IMR-90 (cell line): ENCODE data around the gene NFKB1. TPM values are rescaled to one million over a fixed set of nuclear protein-coding genes. Genes with fewer than 3 reads are reported as not detected.

Experiments used
- ATAC-seq: fragments of 200-7000 bp; cut with Tn5 transposase; 2 replicates; pipeline ENCODE4 v1.9.1; 2020; ENCODE audit warnings: low read depth, mild to moderate bottlenecking, moderate library complexity
- BruUV-seq: library from RNA; stranded (reverse); fragments of 400-500 nt; replicated peaks from 2 replicates; lab custom pipeline; 2021; lab: Mats Ljungman, UMichigan
- CTCF ChIA-PET: fragments of 300-600 bp; formaldehyde crosslinking; extraction: SDS; loops from one replicate; lab custom pipeline; 2021; ENCODE audit warnings: antibody characterized with exemption; lab: Yijun Ruan, JAX
- POLR2A ChIA-PET: fragments of 300-600 bp; sonication (Branson Sonifier 250); formaldehyde crosslinking; loops from one replicate; lab custom pipeline; 2022; ENCODE audit warnings: antibody characterized with exemption; ENCODE audit not compliant: unreplicated experiment; lab: Charles Lee
- DNase-seq: peaks from one replicate; pipeline ENCODE4 v3.0.0; 2013
- H2AFZ ChIP-seq: replicated peaks from 2 replicates; pipeline ENCODE3; 2013; ENCODE audit warnings: low read length, mild to moderate bottlenecking; ENCODE audit not compliant: poor library complexity
- H2AK5ac ChIP-seq: 2 replicates; pipeline ENCODE4 v1.6.1; 2013; ENCODE audit warnings: low read depth, low read length, inconsistent platforms
- H2AK9ac ChIP-seq: replicated peaks from 2 replicates; pipeline ENCODE3; 2013; ENCODE audit warnings: mild to moderate bottlenecking, low read depth, low read length, moderate library complexity; ENCODE audit not compliant: poor library complexity
- H2BK120ac ChIP-seq: 2 replicates; pipeline ENCODE4 v1.6.1; 2013; ENCODE audit warnings: low read depth, low read length, inconsistent platforms
- H2BK15ac ChIP-seq: 3 replicates; pipeline ENCODE4 v1.6.1; 2013; ENCODE audit warnings: low read depth, low read length, inconsistent platforms
- H2BK20ac ChIP-seq: 2 replicates; pipeline ENCODE4 v1.6.1; 2013; ENCODE audit warnings: low read depth, mild to moderate bottlenecking, inconsistent platforms, low read length, moderate library complexity
- H2BK5ac ChIP-seq: 2 replicates; pipeline ENCODE4 v1.6.1; 2013; ENCODE audit warnings: mild to moderate bottlenecking, low read depth, low read length, inconsistent platforms; ENCODE audit not compliant: poor library complexity, severe bottlenecking
- H3K14ac ChIP-seq: replicated peaks from 2 replicates; pipeline ENCODE4 v1.6.1; 2013; ENCODE audit warnings: low read depth, low read length, inconsistent platforms
- H3K18ac ChIP-seq: 2 replicates; pipeline ENCODE4 v1.6.1; 2013; ENCODE audit warnings: low read depth, low read length, control low read depth
- H3K23ac ChIP-seq: 2 replicates; pipeline ENCODE4 v1.6.1; 2013; ENCODE audit warnings: low read depth, low read length, inconsistent platforms
- H3K27ac ChIP-seq: 2 replicates; pipeline ENCODE4 v1.5.1; 2013; ENCODE audit warnings: mild to moderate bottlenecking, control low read depth, low read length; ENCODE audit not compliant: insufficient read depth
- H3K27me3 ChIP-seq: 2 replicates; pipeline ENCODE4 v1.6.1; 2013; ENCODE audit warnings: low read length; ENCODE audit not compliant: control insufficient read depth, insufficient read depth
- H3K36me3 ChIP-seq: 2 replicates; pipeline ENCODE4 v1.6.1; 2013; ENCODE audit warnings: low read length, mixed read lengths; ENCODE audit not compliant: control insufficient read depth, insufficient read depth
- H3K4ac ChIP-seq: 2 replicates; pipeline ENCODE4 v1.6.1; 2013; ENCODE audit warnings: low read depth, low read length, inconsistent platforms
- H3K4me1 ChIP-seq: 2 replicates; pipeline ENCODE4 v1.6.1; 2013; ENCODE audit warnings: low read length, mixed read lengths; ENCODE audit not compliant: control insufficient read depth, insufficient read depth
- H3K4me2 ChIP-seq: 2 replicates; pipeline ENCODE4 v1.6.1; 2013; ENCODE audit warnings: low read depth, mild to moderate bottlenecking, control low read depth, low read length, moderate library complexity
- H3K4me3 ChIP-seq: 2 replicates; pipeline ENCODE4 v1.5.1; 2013; ENCODE audit warnings: low read depth, mild to moderate bottlenecking, control low read depth, low read length, moderate library complexity; ENCODE audit not compliant: insufficient read depth
- H3K56ac ChIP-seq: 2 replicates; pipeline ENCODE4 v1.6.1; 2013; ENCODE audit warnings: low read length, inconsistent platforms; ENCODE audit not compliant: insufficient read depth; ENCODE audit errors: extremely low read depth
- H3K79me1 ChIP-seq, 2 experiments: 2 replicates each; pipeline ENCODE4 v1.6.1; 2013; ENCODE audit warnings: low read length in 2 of 2, inconsistent platforms in 1 of 2, low read depth in 1 of 2
- H3K9ac ChIP-seq: 2 replicates; pipeline ENCODE4 v1.6.1; 2013; ENCODE audit warnings: low read depth, low read length, control low read depth
- H3K9me1 ChIP-seq: 2 replicates; pipeline ENCODE4 v1.6.1; 2013; ENCODE audit warnings: low read length, inconsistent platforms; ENCODE audit not compliant: insufficient read depth
- H3K9me3 ChIP-seq: 2 replicates; pipeline ENCODE4 v1.6.1; 2013; ENCODE audit warnings: low read length; ENCODE audit not compliant: control insufficient read depth, insufficient read depth
- H4K20me1 ChIP-seq: 2 replicates; pipeline ENCODE4 v1.6.1; 2013; ENCODE audit warnings: low read length, inconsistent platforms; ENCODE audit not compliant: insufficient read depth
- H4K5ac ChIP-seq: 2 replicates; pipeline ENCODE4 v1.6.1; 2013; ENCODE audit warnings: mild to moderate bottlenecking, low read depth, low read length, control low read depth
- H4K8ac ChIP-seq, 2 experiments: 2 replicates each; pipeline ENCODE4 v1.6.1; 2013; ENCODE audit warnings: low read depth in 2 of 2, low read length in 2 of 2, control low read depth in 1 of 2, inconsistent platforms in 1 of 2
- H4K91ac ChIP-seq: 2 replicates; pipeline ENCODE4 v1.6.1; 2013; ENCODE audit warnings: low read depth, low read length, inconsistent platforms; ENCODE audit not compliant: insufficient read depth
- BHLHE40 ChIP-seq: fragments of 150-350 bp; IDR thresholded peaks from 2 replicates; pipeline ENCODE4 v1.6.1; 2016; ENCODE audit warnings: mild to moderate bottlenecking, low read depth, low read length
- CEBPB ChIP-seq: IDR thresholded peaks from 2 replicates; pipeline ENCODE4 v1.6.1; 2012; ENCODE audit warnings: low read depth, low read length, improper control_type of control experiment
- CHD1 ChIP-seq: IDR thresholded peaks from 2 replicates; pipeline ENCODE4 v1.6.1; 2012; ENCODE audit warnings: low read depth, low read length, improper control_type of control experiment
- FOS ChIP-seq: fragments of 150-350 bp; IDR thresholded peaks from 2 replicates; pipeline ENCODE4 v1.6.1; 2016; ENCODE audit warnings: low read depth, low read length
- MAFK ChIP-seq: IDR thresholded peaks from 2 replicates; pipeline ENCODE4 v1.6.1; 2012; ENCODE audit warnings: low read depth, low read length, improper control_type of control experiment
- MAZ ChIP-seq: IDR thresholded peaks from 2 replicates; pipeline ENCODE4 v1.6.1; 2012; ENCODE audit warnings: low read depth, mild to moderate bottlenecking, low read length, improper control_type of control experiment, moderate library complexity, borderline replicate concordance
- MXI1 ChIP-seq: IDR thresholded peaks from 2 replicates; pipeline ENCODE4 v1.6.1; 2012; ENCODE audit warnings: low read depth, mild to moderate bottlenecking, low read length, moderate library complexity, borderline replicate concordance
- NFE2L2 ChIP-seq: fragments of 150-350 bp; IDR thresholded peaks from 2 replicates; pipeline ENCODE4 v1.6.1; 2016; ENCODE audit warnings: low read depth, mild to moderate bottlenecking, low read length
- POLR2A ChIP-seq: IDR thresholded peaks from 2 replicates; pipeline ENCODE4 v1.6.1; 2012; ENCODE audit warnings: mild to moderate bottlenecking, low read depth, low read length
- RAD21 ChIP-seq: IDR thresholded peaks from 2 replicates; pipeline ENCODE4 v1.6.1; 2012; ENCODE audit warnings: low read length, improper control_type of control experiment
- RCOR1 ChIP-seq: IDR thresholded peaks from 2 replicates; pipeline ENCODE4 v1.6.1; 2012; ENCODE audit warnings: mild to moderate bottlenecking, low read length, improper control_type of control experiment; ENCODE audit not compliant: insufficient replicate concordance
- RFX5 ChIP-seq: IDR thresholded peaks from 2 replicates; pipeline ENCODE4 v1.8.0; 2012; ENCODE audit warnings: low read depth, mild to moderate bottlenecking, low read length, moderate library complexity
- SMC3 ChIP-seq: fragments of 150-350 bp; IDR thresholded peaks from 2 replicates; pipeline ENCODE4 v1.6.1; 2016; ENCODE audit warnings: low read depth, mild to moderate bottlenecking, antibody characterized with exemption, low read length, moderate library complexity
- WGBS, 2 experiments: methylation state at CpG; one replicate each; pipeline versions ENCODE4 v1.1.5 to v1.1.7; 2013; ENCODE audit warnings: missing lambda C conversion rate in 2 of 2; ENCODE audit not compliant: insufficient read length in 1 of 2; ENCODE audit errors: extremely low coverage in 2 of 2; 5-methylcytosine and 5-hydroxymethylcytosine counted together
- dilution Hi-C: fragments of 300-500 bp; cut with HindIII; formaldehyde crosslinking; loops from one replicate; pipeline ENCODE4 v1.14.3; 2018; ENCODE audit warnings: low sequenced_read_pairs; ENCODE audit not compliant: unreplicated experiment
- in situ Hi-C: fragments of 300-500 bp; cut with MboI; formaldehyde crosslinking; loops from 3 replicates; pipeline ENCODE4 v1.14.3; 2019; ENCODE audit warnings: low sequenced_read_pairs, inconsistent platforms, mixed read lengths
- intact Hi-C: fragments of 100-400 bp; cut with micrococcal nuclease; formaldehyde crosslinking; loops from 2 replicates; pipeline ENCODE4 v1.10.0; 2022
- polyA plus RNA-seq, 3 experiments: library from polyadenylated mRNA; depleted of rRNA; stranded (reverse); fragments of >200 nt; gene quantifications; 2 replicates each; pipeline ENCODE4 v1.2.3, GENCODE V29; 2012; ENCODE audit warnings: low replicate concordance in 1 of 3
- total RNA-seq: library from RNA; depleted of rRNA; stranded (reverse); fragments of >200 nt; gene quantifications from 2 replicates; pipeline ENCODE4 v1.2.3, GENCODE V29; 2012
- TF ChIP-seq, protein P1 (sequence below): fragments of 150-350 bp; IDR thresholded peaks from 2 replicates; pipeline ENCODE4 v1.6.1; 2016; ENCODE audit warnings: low read depth, mild to moderate bottlenecking, low read length, moderate library complexity, borderline replicate concordance
- TF ChIP-seq, protein P2 (sequence below): conservative IDR thresholded peaks from 2 replicates; pipeline ENCODE4 v1.5.1; 2012; ENCODE audit warnings: mild to moderate bottlenecking, low read depth, low read length, improper control_type of control experiment
- TF ChIP-seq, protein P3 (sequence below): fragments of 150-350 bp; IDR thresholded peaks from 2 replicates; pipeline ENCODE4 v1.6.1; 2017; ENCODE audit warnings: mild to moderate bottlenecking, antibody characterized with exemption, low read length, low read depth

The NFKB1 gene
- total and polyA plus RNA-seq, 2 of the 4 experiments (the other 2 are of a cell fraction), result 19.8 to 24.6 TPM

DNA sequence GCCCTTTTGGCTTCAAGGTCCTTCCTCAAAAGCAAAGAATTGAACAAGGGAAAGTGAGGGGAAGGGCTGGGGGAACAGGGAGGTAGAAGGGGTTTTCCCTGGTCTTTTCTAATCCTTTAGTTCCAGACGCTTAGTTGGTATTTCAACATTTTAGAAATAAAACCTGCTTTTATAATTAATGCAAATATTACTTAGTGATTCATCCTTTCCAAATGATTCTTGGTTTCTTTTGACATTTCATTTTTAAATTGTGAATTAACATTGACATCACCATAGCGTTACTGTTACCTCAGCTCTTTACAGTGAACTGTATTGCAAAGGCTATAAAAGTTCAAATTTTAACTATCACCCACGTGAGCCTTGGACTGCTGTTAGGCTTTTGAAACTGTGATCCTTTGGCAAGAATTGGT, 20.9 kb downstream of the NFKB1 start:
- Histone ChIP-seq H4K20me1 (peaks cover 30% of the 10 kb centered on the region), H4K91ac (no peak overlapping the region), H2AK5ac (no peak overlapping the region), H2BK5ac (no peak overlapping the region), H2AK9ac (no peak overlapping the region), H3K4me2 (no peak overlapping the region), H3K14ac (no peak overlapping the region), H3K79me1 (peaks cover 38 to 48% of the 10 kb centered on the region in 2 experiments), H3K4me3 (no peak overlapping the region), H3K9me3 (no peaks in the 10 kb centered on the region), H3K23ac (no peak overlapping the region), H3K18ac (no peak overlapping the region), H3K27me3 (no peaks in the 10 kb centered on the region), H2BK15ac (no peak overlapping the region), H3K9me1 (peaks cover 12% of the 10 kb centered on the region), H4K8ac (no peak overlapping the region), H2BK120ac (no peak overlapping the region), H4K5ac (no peak overlapping the region), H3K36me3 (peaks cover 2% of the 10 kb centered on the region), H3K9ac (no peak overlapping the region), H2AFZ (no peak overlapping the region), H2BK20ac (no peak overlapping the region), H3K56ac (no peak overlapping the region), H3K27ac (no peak overlapping the region), H3K4ac (no peak overlapping the region), H3K4me1 (no peaks in the 10 kb centered on the region)
- TF ChIP-seq FOS (no peak), RCOR1 (no peak), RAD21 (no peak), CHD1 (no peak), SMC3 (no peak), CEBPB (no peak), BHLHE40 (no peak), MAFK (no peak), NFE2L2 (no peak), RFX5 (no peak), MAZ (no peak), MXI1 (no peak), POLR2A (no peak)
- TF ChIP-seq, protein P1, sequence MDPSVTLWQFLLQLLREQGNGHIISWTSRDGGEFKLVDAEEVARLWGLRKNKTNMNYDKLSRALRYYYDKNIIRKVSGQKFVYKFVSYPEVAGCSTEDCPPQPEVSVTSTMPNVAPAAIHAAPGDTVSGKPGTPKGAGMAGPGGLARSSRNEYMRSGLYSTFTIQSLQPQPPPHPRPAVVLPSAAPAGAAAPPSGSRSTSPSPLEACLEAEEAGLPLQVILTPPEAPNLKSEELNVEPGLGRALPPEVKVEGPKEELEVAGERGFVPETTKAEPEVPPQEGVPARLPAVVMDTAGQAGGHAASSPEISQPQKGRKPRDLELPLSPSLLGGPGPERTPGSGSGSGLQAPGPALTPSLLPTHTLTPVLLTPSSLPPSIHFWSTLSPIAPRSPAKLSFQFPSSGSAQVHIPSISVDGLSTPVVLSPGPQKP, result no peak
- TF ChIP-seq, protein P2, sequence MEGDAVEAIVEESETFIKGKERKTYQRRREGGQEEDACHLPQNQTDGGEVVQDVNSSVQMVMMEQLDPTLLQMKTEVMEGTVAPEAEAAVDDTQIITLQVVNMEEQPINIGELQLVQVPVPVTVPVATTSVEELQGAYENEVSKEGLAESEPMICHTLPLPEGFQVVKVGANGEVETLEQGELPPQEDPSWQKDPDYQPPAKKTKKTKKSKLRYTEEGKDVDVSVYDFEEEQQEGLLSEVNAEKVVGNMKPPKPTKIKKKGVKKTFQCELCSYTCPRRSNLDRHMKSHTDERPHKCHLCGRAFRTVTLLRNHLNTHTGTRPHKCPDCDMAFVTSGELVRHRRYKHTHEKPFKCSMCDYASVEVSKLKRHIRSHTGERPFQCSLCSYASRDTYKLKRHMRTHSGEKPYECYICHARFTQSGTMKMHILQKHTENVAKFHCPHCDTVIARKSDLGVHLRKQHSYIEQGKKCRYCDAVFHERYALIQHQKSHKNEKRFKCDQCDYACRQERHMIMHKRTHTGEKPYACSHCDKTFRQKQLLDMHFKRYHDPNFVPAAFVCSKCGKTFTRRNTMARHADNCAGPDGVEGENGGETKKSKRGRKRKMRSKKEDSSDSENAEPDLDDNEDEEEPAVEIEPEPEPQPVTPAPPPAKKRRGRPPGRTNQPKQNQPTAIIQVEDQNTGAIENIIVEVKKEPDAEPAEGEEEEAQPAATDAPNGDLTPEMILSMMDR, result no peak
- TF ChIP-seq, protein P3, sequence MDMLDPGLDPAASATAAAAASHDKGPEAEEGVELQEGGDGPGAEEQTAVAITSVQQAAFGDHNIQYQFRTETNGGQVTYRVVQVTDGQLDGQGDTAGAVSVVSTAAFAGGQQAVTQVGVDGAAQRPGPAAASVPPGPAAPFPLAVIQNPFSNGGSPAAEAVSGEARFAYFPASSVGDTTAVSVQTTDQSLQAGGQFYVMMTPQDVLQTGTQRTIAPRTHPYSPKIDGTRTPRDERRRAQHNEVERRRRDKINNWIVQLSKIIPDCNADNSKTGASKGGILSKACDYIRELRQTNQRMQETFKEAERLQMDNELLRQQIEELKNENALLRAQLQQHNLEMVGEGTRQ, result no peak
- intact Hi-C loops, result no loop called here
- in situ Hi-C loops, result no loop called here
- BruUV-seq, result no TSS peak
- no peak for ATAC-seq
- no peak for DNase-seq
- ChIA-PET POLR2A (no interaction called here), CTCF (interaction anchor here (0.6 kb wide), 1 partner anchor 15 kb away, joined by 3 read pairs; no protein-coding TSS in a partner anchor)
- dilution Hi-C loops, result no loop called here
- no CpG with 5 or more reads among the region's 3 CpGs for WGBS, 2 experiments
